ENCODE results near the gene HIF3A. TPM values are rescaled to one million over a fixed set of nuclear protein-coding genes. Genes with fewer than 3 reads are reported as not detected.

HIF3A gene
- total RNA-seq, 4 donors from 2014 or later = 21.5 to 212 (median 103) TPM

GRCh38 chr19:46383846-46384245, 87.0 kb downstream of the HIF3A start:
- H3K9me3 ChIP-seq = no peaks in the 10 kb centered on the region
- H3K27me3 ChIP-seq = no peaks in the 10 kb centered on the region
- H3K4me3 ChIP-seq = no peak overlapping the region
- no peak for DNase-seq
- peaks cover 0 to 2% of the 10 kb centered on the region in 2 donors for H3K4me1 ChIP-seq
- H3K36me3 ChIP-seq = no peaks in the 10 kb centered on the region
- intact Hi-C loops (cut with DNase I; ENCODE audit: low total_unique reads) = no loop called here
- no peak for TF ChIP-seq POLR2A (IDR thresholded peaks at IDR 0.05)
- TF ChIP-seq, protein P1, sequence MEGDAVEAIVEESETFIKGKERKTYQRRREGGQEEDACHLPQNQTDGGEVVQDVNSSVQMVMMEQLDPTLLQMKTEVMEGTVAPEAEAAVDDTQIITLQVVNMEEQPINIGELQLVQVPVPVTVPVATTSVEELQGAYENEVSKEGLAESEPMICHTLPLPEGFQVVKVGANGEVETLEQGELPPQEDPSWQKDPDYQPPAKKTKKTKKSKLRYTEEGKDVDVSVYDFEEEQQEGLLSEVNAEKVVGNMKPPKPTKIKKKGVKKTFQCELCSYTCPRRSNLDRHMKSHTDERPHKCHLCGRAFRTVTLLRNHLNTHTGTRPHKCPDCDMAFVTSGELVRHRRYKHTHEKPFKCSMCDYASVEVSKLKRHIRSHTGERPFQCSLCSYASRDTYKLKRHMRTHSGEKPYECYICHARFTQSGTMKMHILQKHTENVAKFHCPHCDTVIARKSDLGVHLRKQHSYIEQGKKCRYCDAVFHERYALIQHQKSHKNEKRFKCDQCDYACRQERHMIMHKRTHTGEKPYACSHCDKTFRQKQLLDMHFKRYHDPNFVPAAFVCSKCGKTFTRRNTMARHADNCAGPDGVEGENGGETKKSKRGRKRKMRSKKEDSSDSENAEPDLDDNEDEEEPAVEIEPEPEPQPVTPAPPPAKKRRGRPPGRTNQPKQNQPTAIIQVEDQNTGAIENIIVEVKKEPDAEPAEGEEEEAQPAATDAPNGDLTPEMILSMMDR (IDR thresholded peaks at IDR 0.05) = no peak
- H3K27ac ChIP-seq = no peak overlapping the region

- Histone ChIP-seq H3K27me3 (no peaks in the 10 kb centered on the region), H3K27ac (no peak overlapping the region), H3K4me1 (no peaks in the 10 kb centered on the region), H3K9me3 (no peaks in the 10 kb centered on the region), H3K4me3 (no peak overlapping the region), H3K36me3 (no peaks in the 10 kb centered on the region)
- TF ChIP-seq, protein P1 (IDR thresholded peaks at IDR 0.05) = no peak
- no peak for TF ChIP-seq POLR2A (IDR thresholded peaks at IDR 0.05)
- intact Hi-C loops (cut with DNase I; ENCODE audit: low total_unique reads) = no loop called here
- no peak for DNase-seq
Observed at GRCh38 chr19:46384396-46384795, 87.6 kb downstream of the HIF3A start.

GRCh38 chr19:46385636-46386035, 88.8 kb downstream of the HIF3A start:
- Histone ChIP-seq H3K9me3 (no peaks in the 10 kb centered on the region), H3K4me1 (no peaks in the 10 kb centered on the region), H3K27me3 (no peaks in the 10 kb centered on the region), H3K4me3 (no peak overlapping the region), H3K27ac (no peak overlapping the region), H3K36me3 (no peaks in the 10 kb centered on the region)
- TF ChIP-seq, protein P1 (IDR thresholded peaks at IDR 0.05) = no peak
- TF ChIP-seq POLR2A (IDR thresholded peaks at IDR 0.05) = no peak
- DNase-seq = no peak
- intact Hi-C loops (cut with DNase I; ENCODE audit: low total_unique reads) = no loop called here

DNA sequence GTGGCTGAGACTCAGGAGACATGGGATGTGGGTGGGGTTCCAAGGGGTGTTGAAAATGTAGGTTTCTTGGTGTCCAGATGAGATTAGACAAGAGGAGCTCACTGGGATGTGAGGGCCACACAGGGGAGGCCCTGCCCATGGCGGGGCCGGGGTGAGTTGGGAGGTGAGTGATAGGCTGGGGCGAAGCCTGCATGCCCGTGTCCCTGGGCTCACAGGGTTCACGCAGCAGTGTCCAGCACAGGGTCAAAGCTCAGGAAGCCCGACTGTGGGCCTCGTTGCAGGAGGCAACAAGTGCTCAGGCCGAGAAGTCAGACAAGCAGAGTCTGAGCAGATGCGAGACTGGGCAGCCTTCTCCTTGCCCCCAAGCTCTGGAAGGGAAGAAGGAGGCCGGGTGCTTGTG, 89.3 kb downstream of the HIF3A start:
- Histone ChIP-seq H3K4me3 (no peak overlapping the region), H3K9me3 (no peaks in the 10 kb centered on the region), H3K27ac (no peak overlapping the region), H3K27me3 (no peaks in the 10 kb centered on the region), H3K36me3 (no peaks in the 10 kb centered on the region), H3K4me1 (no peaks in the 10 kb centered on the region)
- TF ChIP-seq, protein P1 (IDR thresholded peaks at IDR 0.05) = no peak
- no peak for TF ChIP-seq POLR2A (IDR thresholded peaks at IDR 0.05)
- DNase-seq = no peak
- intact Hi-C loops (cut with DNase I; ENCODE audit: low total_unique reads) = no loop called here

DNA sequence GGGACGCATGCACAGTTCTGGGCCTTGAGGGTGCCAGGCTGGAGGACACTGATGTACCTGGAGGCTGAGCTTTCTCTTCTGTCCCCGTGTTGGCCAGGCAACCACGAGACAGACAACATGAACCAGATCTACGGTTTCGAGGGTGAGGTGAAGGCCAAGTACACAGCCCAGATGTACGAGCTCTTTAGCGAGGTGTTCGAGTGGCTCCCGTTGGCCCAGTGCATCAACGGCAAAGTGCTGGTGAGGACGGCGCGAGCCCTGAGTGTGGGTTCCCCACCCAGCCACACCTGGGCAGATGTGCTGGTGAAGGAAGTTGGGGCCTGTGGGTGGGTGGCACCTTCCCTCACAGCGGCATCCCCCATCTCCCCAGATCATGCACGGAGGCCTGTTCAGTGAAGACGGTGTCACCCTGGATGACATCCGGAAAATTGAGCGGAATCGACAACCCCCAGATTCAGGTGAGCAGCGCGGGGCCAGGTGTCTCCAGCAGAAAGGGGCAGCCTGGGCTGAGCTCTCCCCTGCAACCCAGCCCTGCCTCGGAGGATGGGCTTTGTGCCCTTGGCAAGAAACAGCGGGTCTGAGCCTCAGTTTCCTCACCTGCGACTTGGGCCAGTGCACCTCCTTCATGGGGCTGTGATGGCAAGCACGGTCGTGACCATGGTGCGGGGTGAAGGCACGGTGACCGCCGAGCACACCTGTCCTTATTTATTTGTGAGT, 90.3 kb downstream of the HIF3A start:
- Histone ChIP-seq H3K9me3 (no peaks in the 10 kb centered on the region), H3K36me3 (no peaks in the 10 kb centered on the region), H3K27ac (no peak overlapping the region), H3K4me1 (no peaks in the 10 kb centered on the region), H3K27me3 (no peaks in the 10 kb centered on the region), H3K4me3 (no peak overlapping the region)
- intact Hi-C loops (cut with DNase I; ENCODE audit: low total_unique reads) = no loop called here
- no peak for DNase-seq
- TF ChIP-seq, protein P1 (IDR thresholded peaks at IDR 0.05) = no peak
- TF ChIP-seq POLR2A (IDR thresholded peaks at IDR 0.05) = no peak
